ENCODE results near the gene XXYLT1. TPM values are rescaled to one million over a fixed set of nuclear protein-coding genes. Genes with fewer than 3 reads are reported as not detected.

XXYLT1 gene
- total RNA-seq, 1 experiment from 2014 or later, result 10.9 TPM

GRCh38 chr3:195084746-195085145, 186.2 kb downstream of the XXYLT1 start (continued):
- TF ChIP-seq CTCF (IDR thresholded peaks at IDR 0.05 in 2 of 3, conservative IDR thresholded peaks at IDR 0.05 in 1 of 3; ENCODE audit: borderline replicate concordance in 1 of 3, insufficient read depth in 1 of 3, low read depth in 2 of 3, low read length in 2 of 3) (no peak), EZH2phosphoT487 (IDR thresholded peaks at IDR 0.05; ENCODE audit: borderline replicate concordance) (no peak), YY1 (IDR thresholded peaks at IDR 0.05; ENCODE audit: extremely low read depth, insufficient replicate concordance, low read depth, low read length) (no peak), TCF7L2 (IDR thresholded peaks at IDR 0.05; ENCODE audit: borderline replicate concordance, extremely low read depth, insufficient read depth, insufficient read length) (no peak)

GRCh38 chr3:195083659-195084058, 187.3 kb downstream of the XXYLT1 start:
- H3K36me3 ChIP-seq (ENCODE audit: control insufficient read depth in 1 of 2, insufficient read depth in 2 of 2, low read length in 2 of 2), result no peaks in the 10 kb centered on the region
- H3K9me2 ChIP-seq (ENCODE audit: insufficient read depth), result no peaks in the 10 kb centered on the region
- peaks cover 2 to 4% of the 10 kb centered on the region in 2 experiments; a peak in 2 of 4 replicates for H3K4me1 ChIP-seq (ENCODE audit: control insufficient read depth in 1 of 2, insufficient read depth in 2 of 2, low read length in 2 of 2)
- no peaks in the 10 kb centered on the region for H4K20me1 ChIP-seq (ENCODE audit: insufficient read depth)
- no peak overlapping the region for H3K4me2 ChIP-seq (ENCODE audit: low read length)
- no peak overlapping the region for H3K9ac ChIP-seq (ENCODE audit: low read length)
- ChIA-PET CTCF (no interaction called here), RAD21 (ENCODE audit: low non-redundant PET in 1 of 2, low total read pairs in 2 of 2, uncharacterized antibody in 2 of 2, unreplicated experiment in 2 of 2) (no interaction called here), POLR2A (interaction anchor here (0.6 kb wide), 1 partner anchor 59 kb away, joined by 3 read pairs; no protein-coding TSS in a partner anchor)
- intact Hi-C loops (cut with micrococcal nuclease), result no loop called here
- no peaks in the 10 kb centered on the region for H3K79me2 ChIP-seq (ENCODE audit: insufficient read depth, low read length)
- ATAC-seq, result no peak
- no peak for DNase-seq (ENCODE audit: low read depth, low spot score)
- H3K9me3 ChIP-seq (ENCODE audit: control insufficient read depth in 1 of 2, insufficient read depth in 1 of 2, low read depth in 1 of 2, low read length in 2 of 2), result no peaks in the 10 kb centered on the region
- H3K27ac ChIP-seq (ENCODE audit: low read depth, low read length), result no peak overlapping the region
- BruUV-seq (replicated peaks), result no TSS peak
- H2AFZ ChIP-seq (ENCODE audit: low read depth, low read length, poor library complexity, severe bottlenecking), result no peak overlapping the region
- TF ChIP-seq EZH2 (IDR thresholded peaks at IDR 0.05) (no peak), EGR1 (IDR thresholded peaks at IDR 0.05; ENCODE audit: low read depth) (no peak), CBX3 (IDR thresholded peaks at IDR 0.05; ENCODE audit: low read depth) (no peak), REST (IDR thresholded peaks at IDR 0.05; ENCODE audit: low read depth) (no peak), SIN3A (IDR thresholded peaks at IDR 0.05; ENCODE audit: low read depth) (no peak), POLR2AphosphoS5 (IDR thresholded peaks at IDR 0.05; ENCODE audit: low read depth, low read length) (no peak), RAD21 (IDR thresholded peaks at IDR 0.05; ENCODE audit: low read depth) (no peak), POLR2A (IDR thresholded peaks at IDR 0.05; ENCODE audit: borderline replicate concordance, extremely low read depth, insufficient read depth, insufficient read length) (no peak), CEBPB (IDR thresholded peaks at IDR 0.05; ENCODE audit: low read depth) (no peak)
- no peak overlapping the region for H3K4me3 ChIP-seq (replicated peaks in 1 of 2; ENCODE audit: low read depth in 1 of 2, low read length in 2 of 2)
- H3K27me3 ChIP-seq (ENCODE audit: insufficient read depth, low read length), result no peaks in the 10 kb centered on the region

Data from HCT116 (cell line).